HL-60 (cell line): ENCODE data around the gene MRGPRF.

Source experiments
- CTCF ChIP-seq: IDR thresholded peaks from one replicate; pipeline ENCODE4 v1.5.1; 2011; ENCODE audit warnings: low read length, control low read depth, inconsistent platforms; ENCODE audit not compliant: insufficient read depth
- POLR2AphosphoS5 ChIP-seq: IDR thresholded peaks from 2 replicates; pipeline ENCODE4 v1.6.1; 2012; ENCODE audit warnings: low read depth
- SPI1 ChIP-seq: IDR thresholded peaks from 2 replicates; pipeline ENCODE4 v1.6.1; 2012; ENCODE audit warnings: low read depth, mild to moderate bottlenecking, borderline replicate concordance

- no peak for TF ChIP-seq CTCF
- TF ChIP-seq SPI1 = no peak
- no peak for TF ChIP-seq POLR2AphosphoS5
These were observed 42.0 kb downstream of the MRGPRF start for GRCh38 chr11:68970921-68971636.
